Activated naive CD4-positive, alpha-beta T cell treated with anti-CD3 and anti-CD28 coated beads for 36 hours (primary cell): Measurements from ENCODE around the gene CCDC149. TPM values are rescaled to one million over a fixed set of nuclear protein-coding genes. Genes with fewer than 3 reads are reported as not detected.

Source experiments
- CTCF ChIA-PET: fragments of 350-600 bp; sonication (Branson Sonifier 250); formaldehyde crosslinking; loops from one replicate; lab custom pipeline; 2021; ENCODE audit warnings: antibody characterized with exemption; lab: Charles Lee
- DNase-seq: peaks from one replicate; pipeline ENCODE4 v3.0.0-alpha.2; 2020
- H3K27ac Mint-ChIP-seq: one replicate; pipeline ENCODE4 v1.8.0; 2021; ENCODE audit warnings: mild to moderate bottlenecking, mixed read lengths
- H3K27me3 Mint-ChIP-seq: one replicate; pipeline ENCODE4 v1.8.0; 2021; ENCODE audit warnings: low read depth, mixed read lengths
- H3K36me3 Mint-ChIP-seq: one replicate; pipeline ENCODE4 v1.8.0; 2021; ENCODE audit warnings: low read depth, mixed read lengths
- H3K4me1 Mint-ChIP-seq: one replicate; pipeline ENCODE4 v1.8.0; 2021; ENCODE audit warnings: low read depth, mixed read lengths
- H3K4me3 Mint-ChIP-seq: one replicate; pipeline ENCODE4 v1.8.0; 2021; ENCODE audit warnings: mild to moderate bottlenecking, moderate library complexity, mixed read lengths
- H3K9me3 Mint-ChIP-seq: one replicate; pipeline ENCODE4 v1.8.0; 2021; ENCODE audit warnings: mixed read lengths
- intact Hi-C: fragments of 100-400 bp; cut with micrococcal nuclease; formaldehyde crosslinking; loops from one replicate; pipeline ENCODE4 v1.15.1; 2023
- total RNA-seq, 2 experiments: library from RNA; stranded (reverse); gene quantifications; one replicate each; pipeline ENCODE4 v1.2.3, GENCODE V29; 2021

CCDC149 gene
- total RNA-seq, 2 experiments from 2014 or later, result not detected

DNA sequence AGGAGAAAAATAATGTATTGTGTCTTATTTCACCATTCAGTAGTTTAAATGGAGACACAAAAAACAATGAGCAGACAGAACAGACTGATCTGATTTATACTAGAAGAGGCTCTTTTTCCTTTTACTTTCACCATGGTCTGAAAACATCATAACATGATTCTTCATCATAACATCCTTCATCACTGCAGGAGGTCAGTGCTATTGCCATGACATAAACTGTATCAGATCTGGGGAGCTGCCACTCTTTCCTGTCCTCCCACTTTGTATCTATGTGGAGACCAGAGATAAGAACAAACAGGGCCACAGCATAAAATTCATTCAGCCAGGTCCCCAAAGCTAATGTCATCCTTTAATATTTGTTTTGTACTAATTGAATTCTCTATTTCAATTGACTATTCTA, 92.3 kb downstream of the CCDC149 start:
- Mint-ChIP-seq H3K4me3 (no peak overlapping the region), H3K4me1 (no peaks in the 10 kb centered on the region), H3K27me3 (peaks cover 3% of the 10 kb centered on the region), H3K36me3 (no peaks in the 10 kb centered on the region), H3K9me3 (no peaks in the 10 kb centered on the region), H3K27ac (no peak overlapping the region)
- CTCF ChIA-PET, result no interaction called here
- no peak for DNase-seq
- intact Hi-C loops, result no loop called here

DNA sequence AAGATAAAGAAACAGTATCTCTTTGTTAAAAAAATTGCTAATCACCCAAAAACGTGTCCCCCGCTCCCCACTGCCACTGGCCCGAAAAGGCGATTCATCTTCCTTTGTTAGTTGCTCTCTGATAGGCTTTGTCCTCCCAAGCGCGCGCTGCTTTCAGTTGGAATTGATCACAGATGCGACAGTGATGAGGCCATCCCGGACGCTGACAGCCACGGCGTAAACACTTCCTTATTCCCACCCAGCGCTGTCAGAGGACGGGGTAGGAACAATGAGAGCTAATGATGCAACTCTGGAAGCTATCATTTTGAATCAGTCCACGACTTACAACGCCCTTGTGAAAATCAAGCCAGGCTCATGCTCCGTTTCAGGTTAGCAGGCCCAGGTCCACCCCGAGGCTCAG, 96.0 kb downstream of the CCDC149 start:
- CTCF ChIA-PET, result interaction anchor here (1.4 kb wide), 2 partner anchors 33 to 163 kb away, joined by 3 read pairs; no protein-coding TSS in a partner anchor
- no peaks in the 10 kb centered on the region for H3K9me3 Mint-ChIP-seq
- no peaks in the 10 kb centered on the region for H3K4me1 Mint-ChIP-seq
- DNase-seq, result no peak
- no peaks in the 10 kb centered on the region for H3K36me3 Mint-ChIP-seq
- no peak overlapping the region for H3K4me3 Mint-ChIP-seq
- no peak overlapping the region for H3K27ac Mint-ChIP-seq
- intact Hi-C loops, result no loop called here
- peaks cover 3% of the 10 kb centered on the region for H3K27me3 Mint-ChIP-seq

DNA sequence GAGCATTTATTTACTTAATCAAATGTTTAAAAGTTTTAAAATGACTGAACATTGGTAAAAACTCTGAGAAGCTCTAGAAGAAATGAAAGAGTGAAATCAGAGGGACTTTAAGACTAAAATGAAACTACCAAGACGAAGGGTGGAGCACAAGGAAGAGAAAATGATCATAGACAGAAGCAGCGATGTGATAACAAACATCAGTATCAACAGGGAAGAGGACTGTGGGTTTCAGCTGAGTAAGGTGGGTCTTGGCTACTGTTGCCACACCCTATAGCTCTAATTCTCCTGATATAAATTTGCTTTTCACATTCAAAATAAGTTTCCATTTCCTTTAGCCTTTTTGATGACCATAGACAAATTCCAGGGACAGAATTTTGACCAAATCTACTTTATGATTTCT, 99.1 kb downstream of the CCDC149 start:
- no peaks in the 10 kb centered on the region for H3K4me1 Mint-ChIP-seq
- no peaks in the 10 kb centered on the region for H3K36me3 Mint-ChIP-seq
- H3K4me3 Mint-ChIP-seq, result no peak overlapping the region
- no peak for DNase-seq
- H3K9me3 Mint-ChIP-seq, result no peaks in the 10 kb centered on the region
- no peak overlapping the region for H3K27ac Mint-ChIP-seq
- no peaks in the 10 kb centered on the region for H3K27me3 Mint-ChIP-seq
- CTCF ChIA-PET, result no interaction called here
- intact Hi-C loops, result no loop called here

DNA sequence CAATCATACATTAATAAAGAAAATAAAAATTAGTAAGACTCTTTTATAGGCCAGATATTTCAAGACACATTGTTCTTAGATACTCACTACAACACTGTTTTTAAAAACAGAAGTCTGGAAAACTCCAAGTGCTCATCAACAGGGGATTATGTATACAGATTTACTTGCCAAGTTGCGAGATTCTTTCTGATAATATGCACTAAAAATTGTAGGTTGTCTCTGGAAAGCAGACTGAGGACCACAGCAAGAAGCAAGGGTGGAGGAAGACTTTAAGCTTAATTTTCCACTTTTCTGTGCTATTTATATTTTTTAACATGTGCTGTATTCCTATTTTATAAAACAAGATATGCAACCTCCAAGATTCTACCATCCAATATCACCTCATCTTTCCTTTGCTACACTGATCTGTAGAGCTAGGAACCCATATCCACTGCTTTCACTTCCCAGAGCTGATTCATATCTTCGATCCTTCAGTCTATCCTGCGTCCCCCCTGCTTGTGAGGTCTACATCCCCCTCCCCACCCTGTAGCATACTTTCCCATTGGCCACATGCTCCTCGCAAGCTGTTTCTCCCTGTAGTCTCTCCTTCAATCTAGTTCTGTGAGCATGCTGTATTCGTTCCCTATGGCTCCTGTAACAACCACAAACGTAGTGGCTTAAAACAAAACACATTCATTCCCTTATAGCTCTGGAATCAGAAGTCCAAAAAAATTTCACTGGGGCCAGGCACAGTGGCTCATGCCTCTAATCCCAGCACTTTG, 101.8 kb downstream of the CCDC149 start:
- Mint-ChIP-seq H3K36me3 (no peaks in the 10 kb centered on the region), H3K9me3 (no peaks in the 10 kb centered on the region), H3K4me1 (no peaks in the 10 kb centered on the region), H3K27me3 (no peaks in the 10 kb centered on the region), H3K27ac (no peak overlapping the region), H3K4me3 (no peak overlapping the region)
- intact Hi-C loops, result no loop called here
- DNase-seq, result no peak
- CTCF ChIA-PET, result interaction anchor here (0.7 kb wide), 1 partner anchor 143 kb away, joined by 4 read pairs; no protein-coding TSS in a partner anchor

- CTCF ChIA-PET, result no interaction called here
- Mint-ChIP-seq H3K27me3 (no peaks in the 10 kb centered on the region), H3K9me3 (no peaks in the 10 kb centered on the region), H3K4me1 (no peaks in the 10 kb centered on the region), H3K36me3 (no peaks in the 10 kb centered on the region), H3K27ac (no peak overlapping the region), H3K4me3 (no peak overlapping the region)
- no peak for DNase-seq
- intact Hi-C loops, result no loop called here
Observed at GRCh38 chr4:24809815-24810405, 102.9 kb downstream of the CCDC149 start.

GRCh38 chr4:24809376-24809775, 103.5 kb downstream of the CCDC149 start:
- H3K36me3 Mint-ChIP-seq, result no peaks in the 10 kb centered on the region
- H3K4me3 Mint-ChIP-seq, result no peak overlapping the region
- H3K27me3 Mint-ChIP-seq, result peaks cover 4% of the 10 kb centered on the region
- no peak overlapping the region for H3K27ac Mint-ChIP-seq
- no peaks in the 10 kb centered on the region for H3K9me3 Mint-ChIP-seq
- CTCF ChIA-PET, result no interaction called here
- H3K4me1 Mint-ChIP-seq, result no peaks in the 10 kb centered on the region
- DNase-seq, result no peak
- intact Hi-C loops, result no loop called here

- Mint-ChIP-seq H3K36me3 (no peaks in the 10 kb centered on the region), H3K4me1 (no peaks in the 10 kb centered on the region), H3K4me3 (no peak overlapping the region), H3K27me3 (peaks cover 4% of the 10 kb centered on the region), H3K27ac (no peak overlapping the region), H3K9me3 (no peaks in the 10 kb centered on the region)
- DNase-seq, result no peak
- CTCF ChIA-PET, result interaction anchor here (0.6 kb wide), 1 partner anchor 278 kb away, joined by 5 read pairs; no protein-coding TSS in a partner anchor
- intact Hi-C loops, result no loop called here
Observed at GRCh38 chr4:24808955-24809354, 103.9 kb downstream of the CCDC149 start.

GRCh38 chr4:24808261-24808660, 104.6 kb downstream of the CCDC149 start:
- Mint-ChIP-seq H3K27ac (no peak overlapping the region), H3K4me3 (no peak overlapping the region), H3K4me1 (no peaks in the 10 kb centered on the region), H3K36me3 (no peaks in the 10 kb centered on the region), H3K27me3 (peaks cover 6% of the 10 kb centered on the region), H3K9me3 (no peaks in the 10 kb centered on the region)
- CTCF ChIA-PET, result no interaction called here
- no peak for DNase-seq
- intact Hi-C loops, result no loop called here

DNA sequence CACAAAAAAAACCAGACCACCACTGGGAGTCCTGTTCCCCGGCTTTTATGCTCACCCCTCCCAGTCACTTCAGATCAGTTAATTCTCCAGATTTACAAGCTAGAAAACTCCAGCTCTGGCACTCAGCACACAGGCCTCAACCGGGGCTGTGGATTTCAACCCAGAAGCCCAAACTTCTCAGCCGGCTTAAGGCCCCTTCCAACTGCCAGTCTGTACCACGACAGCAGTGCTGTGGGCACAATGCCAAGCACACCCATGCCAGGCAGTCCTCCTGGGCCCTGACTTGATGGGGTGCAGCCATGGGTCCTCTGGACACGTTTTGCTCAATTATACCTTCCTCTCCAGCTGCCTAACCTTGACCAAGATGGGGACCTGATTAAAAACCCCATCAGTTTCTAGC, 105.2 kb downstream of the CCDC149 start:
- Mint-ChIP-seq H3K36me3 (no peaks in the 10 kb centered on the region), H3K27me3 (peaks cover 6% of the 10 kb centered on the region), H3K4me3 (no peak overlapping the region), H3K4me1 (no peaks in the 10 kb centered on the region), H3K9me3 (no peaks in the 10 kb centered on the region), H3K27ac (no peak overlapping the region)
- DNase-seq, result no peak
- CTCF ChIA-PET, result no interaction called here
- intact Hi-C loops, result no loop called here

DNA sequence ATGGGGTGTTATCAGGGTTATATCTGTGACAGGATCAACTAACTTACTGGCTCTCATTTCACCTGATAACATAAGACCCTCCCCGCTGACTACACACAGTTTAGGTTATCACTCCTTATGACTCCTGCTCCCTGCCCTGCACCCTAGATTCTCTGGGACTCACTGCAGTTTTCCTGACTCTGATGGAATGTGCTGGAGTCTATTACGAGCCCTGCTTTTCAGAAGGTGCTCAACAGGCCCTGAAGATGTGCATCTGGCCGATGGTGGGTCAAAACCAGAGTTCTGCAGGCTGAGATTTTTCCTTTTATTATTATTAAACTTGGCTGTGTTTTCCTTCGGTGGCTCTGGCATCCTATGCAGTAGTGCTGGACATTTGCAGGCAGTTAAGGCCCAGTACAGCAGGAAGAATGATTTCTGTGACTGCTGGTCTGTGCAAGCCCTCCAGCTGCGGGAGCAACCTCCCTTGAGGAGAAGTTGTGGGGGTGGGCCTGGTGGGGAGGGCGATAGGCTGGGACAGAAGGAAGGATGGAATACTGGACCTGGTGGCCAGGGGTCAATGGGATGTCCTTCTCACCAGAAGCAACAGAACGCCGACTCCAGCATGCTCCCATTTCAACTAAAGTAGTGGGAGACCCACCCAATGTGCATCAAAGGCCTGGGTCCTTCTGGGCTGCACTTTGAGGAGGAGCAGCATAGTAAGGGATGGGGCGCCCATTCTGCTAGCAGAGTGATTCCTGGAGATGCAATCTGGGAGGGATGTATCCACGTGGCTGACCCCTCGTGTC, 106.4 kb downstream of the CCDC149 start:
- no peaks in the 10 kb centered on the region for H3K9me3 Mint-ChIP-seq
- intact Hi-C loops, result no loop called here
- no peak overlapping the region for H3K4me3 Mint-ChIP-seq
- H3K27ac Mint-ChIP-seq, result no peak overlapping the region
- H3K4me1 Mint-ChIP-seq, result no peaks in the 10 kb centered on the region
- no peaks in the 10 kb centered on the region for H3K36me3 Mint-ChIP-seq
- CTCF ChIA-PET, result no interaction called here
- peaks cover 12% of the 10 kb centered on the region for H3K27me3 Mint-ChIP-seq
- no peak for DNase-seq

DNA sequence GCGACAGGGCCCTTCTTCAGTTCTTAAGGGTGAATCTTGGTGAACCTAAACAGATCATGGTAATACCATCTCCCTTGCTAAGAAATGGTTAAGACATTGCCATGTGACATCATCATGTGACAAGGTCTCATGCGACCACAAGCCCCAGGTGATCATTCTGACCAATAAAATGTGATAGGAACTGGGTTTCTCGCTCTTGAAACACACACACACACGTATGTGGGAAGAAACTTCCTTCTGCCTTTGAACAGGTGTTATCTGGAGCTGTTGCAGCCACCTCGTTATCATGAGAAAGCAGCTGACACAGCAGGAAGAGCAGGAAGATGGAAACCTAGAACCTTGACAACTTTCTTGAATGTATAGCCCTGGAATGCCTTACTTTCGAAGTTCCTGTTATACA, 107.3 kb downstream of the CCDC149 start:
- CTCF ChIA-PET, result interaction anchor here (0.8 kb wide), 1 partner anchor 58 kb away, joined by 4 read pairs; no protein-coding TSS in a partner anchor
- intact Hi-C loops, result no loop called here
- H3K36me3 Mint-ChIP-seq, result no peaks in the 10 kb centered on the region
- H3K4me3 Mint-ChIP-seq, result no peak overlapping the region
- no peak overlapping the region for H3K27ac Mint-ChIP-seq
- H3K27me3 Mint-ChIP-seq, result peaks cover 19% of the 10 kb centered on the region
- DNase-seq, result no peak
- no peaks in the 10 kb centered on the region for H3K4me1 Mint-ChIP-seq
- no peaks in the 10 kb centered on the region for H3K9me3 Mint-ChIP-seq

- intact Hi-C loops, result no loop called here
- Mint-ChIP-seq H3K27me3 (peaks cover 23% of the 10 kb centered on the region), H3K27ac (no peak overlapping the region), H3K9me3 (no peaks in the 10 kb centered on the region), H3K4me3 (no peak overlapping the region), H3K36me3 (no peaks in the 10 kb centered on the region), H3K4me1 (no peaks in the 10 kb centered on the region)
- no peak for DNase-seq
- CTCF ChIA-PET, result interaction anchor here (0.8 kb wide), 1 partner anchor 57 kb away, joined by 4 read pairs; no protein-coding TSS in a partner anchor
Observed at GRCh38 chr4:24805067-24805466, 107.8 kb downstream of the CCDC149 start.
